Measurements from ENCODE around the gene WDR70.

DNA sequence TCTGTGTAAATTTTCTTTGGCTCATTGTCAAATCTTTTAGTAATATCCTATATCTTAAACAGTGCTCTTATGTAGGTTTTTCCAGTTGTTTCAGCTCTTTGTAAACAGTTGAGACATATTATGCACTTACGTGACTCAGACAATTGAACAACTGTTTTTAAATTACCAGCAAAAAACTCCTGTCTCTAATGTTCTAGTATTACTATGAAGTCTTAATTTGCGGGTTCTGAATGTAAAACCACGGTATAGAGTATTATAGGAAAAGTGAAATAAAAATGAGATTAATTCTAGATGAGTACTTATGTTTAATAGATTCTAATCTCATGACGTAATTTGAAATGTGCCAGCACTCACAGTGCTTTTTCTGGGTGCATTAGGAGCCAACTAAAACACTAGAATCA, 324.7 kb downstream of the WDR70 start:
- TF ChIP-seq TSHZ2 (CRISPR knock-in tag; IDR thresholded peaks at IDR 0.05) (no peak), PATZ1 (CRISPR knock-in tag; IDR thresholded peaks at IDR 0.05; ENCODE audit: borderline replicate concordance) (no peak), CSDC2 (CRISPR knock-in tag; IDR thresholded peaks at IDR 0.05) (no peak)
